HCT116 (cell line): ENCODE data around the gene PALMD. TPM values are rescaled to one million over a fixed set of nuclear protein-coding genes. Genes with fewer than 3 reads are reported as not detected.

ENCODE experiments used
- ATAC-seq: fragments of 200-7000 bp; cut with Tn5 transposase; 2 replicates; pipeline ENCODE4 v1.9.1; 2020; ENCODE audit warnings: mild to moderate bottlenecking, moderate library complexity
- BruUV-seq: library from RNA; stranded (reverse); fragments of 400-500 nt; replicated peaks from 2 replicates; lab custom pipeline; 2021; lab: Mats Ljungman, UMichigan
- CTCF ChIA-PET: fragments of 300-600 bp; sonication (Branson Sonifier 250); formaldehyde crosslinking; loops from one replicate; lab custom pipeline; 2021; ENCODE audit warnings: antibody characterized with exemption; lab: Charles Lee
- POLR2A ChIA-PET: fragments of 300-600, 350-600 bp; sonication (Branson Sonifier 250); formaldehyde crosslinking; loops from one replicate; lab custom pipeline; 2021; ENCODE audit warnings: antibody characterized with exemption; lab: Charles Lee
- RAD21 ChIA-PET, 2 experiments: fragments of 300-600 bp; sonication (Branson Sonifier 250); formaldehyde crosslinking; loops; one replicate each; lab custom pipeline; 2023; ENCODE audit warnings: low total read pairs in 2 of 2; ENCODE audit not compliant: uncharacterized antibody in 2 of 2, unreplicated experiment in 2 of 2, low non-redundant PET in 1 of 2; lab: Charles Lee
- DNase-seq: peaks from one replicate; pipeline ENCODE4 v3.0.0-alpha.2; 2010; ENCODE audit warnings: low read depth, low spot score
- H2AFZ ChIP-seq: fragments of 200-600 bp; shearing (Covaris generic), sonication (generic); 2 replicates; pipeline ENCODE4 v1.6.1; 2017; ENCODE audit warnings: low read depth, mixed run types, mixed read lengths, antibody characterized with exemption, low read length; ENCODE audit not compliant: poor library complexity, severe bottlenecking
- H3K27ac ChIP-seq: 2 replicates; pipeline ENCODE4 v1.5.1; 2012; ENCODE audit warnings: low read depth, low read length
- H3K27me3 ChIP-seq: fragments of 200-600 bp; sonication (generic); 2 replicates; pipeline ENCODE4 v1.6.1; 2016; ENCODE audit warnings: mixed run types, low read length, mixed read lengths; ENCODE audit not compliant: insufficient read depth
- H3K36me3 ChIP-seq, 2 experiments: fragments of 200-500 bp in 1 of 2; fragments of 200-600 bp in 1 of 2; sonication (Bioruptor generic) in 1 of 2; sonication (generic) in 1 of 2; 2 replicates each; pipeline versions ENCODE4 v1.5.1 to v1.6.1; 2014 to 2016; ENCODE audit warnings: low read length in 2 of 2, inconsistent platforms in 1 of 2, mixed read lengths in 1 of 2, mixed run types in 1 of 2; ENCODE audit not compliant: insufficient read depth in 2 of 2, control insufficient read depth in 1 of 2
- H3K4me1 ChIP-seq, 2 experiments: fragments of 200-600 bp in 1 of 2; sonication (generic) in 1 of 2; 2 replicates each; pipeline versions ENCODE4 v1.5.1 to v1.6.1; 2012 to 2017; ENCODE audit warnings: low read length in 2 of 2, inconsistent platforms in 1 of 2, mild to moderate bottlenecking in 1 of 2, mixed read lengths in 1 of 2, mixed run types in 1 of 2, moderate library complexity in 1 of 2; ENCODE audit not compliant: insufficient read depth in 2 of 2, control insufficient read depth in 1 of 2
- H3K4me2 ChIP-seq: fragments of 200-600 bp; sonication (generic); 2 replicates; pipeline ENCODE4 v1.6.1; 2017; ENCODE audit warnings: mixed run types, low read length, mixed read lengths
- H3K4me3 ChIP-seq, 2 experiments: fragments of 200-600 bp in 1 of 2; sonication (generic) in 1 of 2; replicated peaks in 1 of 2; 2 replicates each; pipeline ENCODE4 v1.5.1; 2011 to 2016; ENCODE audit warnings: low read length in 2 of 2, control low read depth in 1 of 2, low read depth in 1 of 2, mild to moderate bottlenecking in 1 of 2, mixed read lengths in 1 of 2, mixed run types in 1 of 2
- H3K79me2 ChIP-seq: fragments of 200-600 bp; sonication (generic); 2 replicates; pipeline ENCODE4 v1.6.1; 2017; ENCODE audit warnings: mild to moderate bottlenecking, mixed run types, low read length, moderate library complexity, mixed read lengths; ENCODE audit not compliant: insufficient read depth
- H3K9ac ChIP-seq: fragments of 200-600 bp; sonication (generic); 2 replicates; pipeline ENCODE4 v1.6.1; 2016; ENCODE audit warnings: low read length, mixed read lengths
- H3K9me2 ChIP-seq: fragments of 200-600 bp; sonication (generic), shearing (Covaris generic); 2 replicates; pipeline ENCODE4 v1.6.1; 2017; ENCODE audit warnings: mixed run types, mild to moderate bottlenecking, moderate library complexity; ENCODE audit not compliant: insufficient read depth
- H3K9me3 ChIP-seq, 2 experiments: fragments of 200-500 bp in 1 of 2; fragments of 200-600 bp in 1 of 2; sonication (Bioruptor generic) in 1 of 2; sonication (generic) in 1 of 2; 2 replicates each; pipeline ENCODE4 v1.6.1; 2014 to 2017; ENCODE audit warnings: low read length in 2 of 2, mixed read lengths in 2 of 2, inconsistent platforms in 1 of 2, low read depth in 1 of 2, mild to moderate bottlenecking in 1 of 2, mixed run types in 1 of 2, moderate library complexity in 1 of 2; ENCODE audit not compliant: control insufficient read depth in 1 of 2, insufficient read depth in 1 of 2
- H4K20me1 ChIP-seq: fragments of 200-600 bp; sonication (generic), shearing (Covaris generic); 2 replicates; pipeline ENCODE4 v1.6.1; 2017; ENCODE audit warnings: mixed run types, mild to moderate bottlenecking, moderate library complexity; ENCODE audit not compliant: insufficient read depth
- CBX3 ChIP-seq: IDR thresholded peaks from 2 replicates; pipeline ENCODE4 v1.6.1; 2012; ENCODE audit warnings: low read depth
- CEBPB ChIP-seq: IDR thresholded peaks from 2 replicates; pipeline ENCODE4 v1.6.1; 2012; ENCODE audit warnings: low read depth
- CTCF ChIP-seq, 3 experiments: fragments of 200-600 bp in 1 of 3; sonication (generic) in 1 of 3; IDR thresholded peaks in 2 of 3; conservative IDR thresholded peaks in 1 of 3; 2 replicates each; pipeline ENCODE4 v1.5.1; 2012 to 2017; ENCODE audit warnings: low read depth in 2 of 3, low read length in 2 of 3, antibody characterized with exemption in 1 of 3, borderline replicate concordance in 1 of 3, control low read depth in 1 of 3, mild to moderate bottlenecking in 1 of 3, mixed read lengths in 1 of 3, mixed run types in 1 of 3, moderate library complexity in 1 of 3; ENCODE audit not compliant: insufficient read depth in 1 of 3
- ELF1 ChIP-seq: IDR thresholded peaks from 2 replicates; pipeline ENCODE4 v1.6.1; 2012; ENCODE audit warnings: low read depth, borderline replicate concordance
- EZH2phosphoT487 ChIP-seq: fragments of 200-600 bp; IDR thresholded peaks from 2 replicates; pipeline ENCODE4 v1.6.1; 2018; ENCODE audit warnings: antibody characterized with exemption, borderline replicate concordance
- JUND ChIP-seq: IDR thresholded peaks from 2 replicates; pipeline ENCODE4 v1.6.1; 2012
- POLR2AphosphoS5 ChIP-seq: IDR thresholded peaks from 2 replicates; pipeline ENCODE4 v1.6.1; 2011; ENCODE audit warnings: mild to moderate bottlenecking, low read depth, low read length, moderate library complexity
- REST ChIP-seq: IDR thresholded peaks from 2 replicates; pipeline ENCODE4 v1.6.1; 2012; ENCODE audit warnings: low read depth
- SP1 ChIP-seq: IDR thresholded peaks from 2 replicates; pipeline ENCODE4 v1.6.1; 2012; ENCODE audit warnings: low read depth
- SRF ChIP-seq: IDR thresholded peaks from 2 replicates; pipeline ENCODE4 v1.6.1; 2012; ENCODE audit warnings: low read depth
- YY1 ChIP-seq: IDR thresholded peaks from 2 replicates; pipeline ENCODE4 v1.6.1; 2011; ENCODE audit warnings: low read length, low read depth, moderate library complexity, mild to moderate bottlenecking; ENCODE audit not compliant: insufficient replicate concordance; ENCODE audit errors: extremely low read depth
- ZBTB33 ChIP-seq: IDR thresholded peaks from 2 replicates; pipeline ENCODE4 v1.6.1; 2011; ENCODE audit warnings: mild to moderate bottlenecking, low read length, moderate library complexity; ENCODE audit not compliant: insufficient replicate concordance; ENCODE audit errors: extremely low read depth
- ZFX ChIP-seq: fragments of 450-650 bp; IDR thresholded peaks from 2 replicates; pipeline ENCODE4 v1.6.1; 2017
- ZNF274 ChIP-seq: fragments of 200-500 bp; sonication (Bioruptor generic); IDR thresholded peaks from 2 replicates; pipeline ENCODE4 v1.6.1; 2014; ENCODE audit warnings: mild to moderate bottlenecking, low read depth, low read length, inconsistent platforms
- intact Hi-C: fragments of 100-400 bp; cut with micrococcal nuclease; formaldehyde crosslinking; loops from 2 replicates; pipeline ENCODE4 v1.10.0; 2022
- total RNA-seq: library from RNA; stranded (reverse); gene quantifications from one replicate; pipeline ENCODE4 v1.2.1, GENCODE V29; 2021; ENCODE audit not compliant: unreplicated experiment

The PALMD gene
- total RNA-seq, 1 experiment from 2014 or later: 0.12 TPM

GRCh38 chr1:99682291-99682751 is 36.4 kb downstream of the PALMD start:
- Histone ChIP-seq H2AFZ (no peak overlapping the region), H3K27ac (no peak overlapping the region), H3K36me3 (no peaks in the 10 kb centered on the region), H3K9me3 (no peaks in the 10 kb centered on the region), H3K79me2 (no peaks in the 10 kb centered on the region), H3K27me3 (no peaks in the 10 kb centered on the region), H3K4me1 (peaks cover 0 to 14% of the 10 kb centered on the region in 2 experiments; a peak in 3 of 4 replicates), H4K20me1 (no peaks in the 10 kb centered on the region)
- DNase-seq (no peak), ATAC-seq (no peak)
- POLR2A ChIA-PET: no interaction called here
- CTCF ChIA-PET: no interaction called here
- TF ChIP-seq REST (no peak), JUND (no peak), CBX3 (no peak), ZNF274 (no peak), YY1 (no peak), EZH2phosphoT487 (no peak), ELF1 (no peak), CTCF (IDR thresholded peaks at IDR 0.05 in 2 of 3, conservative IDR thresholded peaks at IDR 0.05 in 1 of 3; ENCODE audit: borderline replicate concordance in 1 of 3, insufficient read depth in 1 of 3, low read depth in 2 of 3, low read length in 2 of 3) (no peak), ZBTB33 (no peak), POLR2AphosphoS5 (no peak), SP1 (no peak), SRF (no peak), ZFX (no peak), CEBPB (no peak)
- TF ChIP-seq, all 23 proteins: peak for 0
- Histone ChIP-seq H3K9ac (no peak overlapping the region), H3K9me2 (no peaks in the 10 kb centered on the region), H3K4me2 (no peak overlapping the region), H3K4me3 (no peak overlapping the region)
- RAD21 ChIA-PET: no interaction called here
- no TSS peak for BruUV-seq
- intact Hi-C loops: no loop called here
